ENCODE measurements around the gene CCDC191. TPM values are rescaled to one million over a fixed set of nuclear protein-coding genes. Genes with fewer than 3 reads are reported as not detected.

CCDC191 gene
- total and polyA plus RNA-seq, 9 of the 15 experiments (the other 6 are each of a cell fraction or from before 2014, with no cell fraction given) = 0.10 to 0.55 (median 0.22) TPM

- DNase-seq (ENCODE audit: extremely low read depth in 1 of 4, low spot score in 3 of 4) (no peak), ATAC-seq (no peak), FAIRE-seq (no peak)
- Histone ChIP-seq H3K9ac (ENCODE audit: insufficient read depth in 1 of 2, low read depth in 2 of 2, low read length in 2 of 2) (no peak overlapping the region), H3K36me3 (ENCODE audit: control insufficient read depth, insufficient read depth, low read length) (no peaks in the 10 kb centered on the region), H3K27ac (ENCODE audit: extremely low read depth, low read depth, low read length) (no peak overlapping the region), H2AFZ (ENCODE audit: low read depth, low read length) (no peak overlapping the region), H3K4me2 (ENCODE audit: insufficient read depth, low read length) (no peak overlapping the region), H3K27me3 (ENCODE audit: control insufficient read depth in 2 of 2, insufficient read depth in 2 of 2, low read length in 2 of 2) (peaks cover 0 to under 1% of the 10 kb centered on the region in 2 experiments; a peak in 1 of 5 replicates), H3K9me3 (replicated peaks; ENCODE audit: control insufficient read depth, insufficient read depth, low read depth, low read length) (no peaks in the 10 kb centered on the region), H3K79me2 (ENCODE audit: control insufficient read depth, insufficient read depth, low read length) (no peaks in the 10 kb centered on the region), H3K9me1 (ENCODE audit: control insufficient read depth, insufficient read depth, low read length) (no peaks in the 10 kb centered on the region), H3K4me3 (no peak overlapping the region), H3K4me1 (replicated peaks in 1 of 2; ENCODE audit: control insufficient read depth in 2 of 2, insufficient read depth in 2 of 2, low read length in 2 of 2) (no peaks in the 10 kb centered on the region), H4K20me1 (replicated peaks; ENCODE audit: control insufficient read depth, insufficient read depth, low read length) (no peaks in the 10 kb centered on the region)
- ChIA-PET POLR2A (no interaction called here), CTCF (ENCODE audit: low intra/inter-chr PET ratio) (no interaction called here)
- TF ChIP-seq POLR2H (tag; IDR thresholded peaks at IDR 0.05; ENCODE audit: low read depth) = no peak
- no peak for TF ChIP-seq ZBTB34 (CRISPR knock-in tag; IDR thresholded peaks at IDR 0.05)
- 0 out of 2 replicates have a peak, but pooled peaks have one; percentile 17 for TF ChIP-seq TCF3 (CRISPR knock-in tag; IDR thresholded peaks at IDR 0.05)
- no peak for TF ChIP-seq SP2 (IDR thresholded peaks at IDR 0.05; ENCODE audit: extremely low read depth, low read depth, low read length, poor library complexity, severe bottlenecking)
- TF ChIP-seq FOSL1 (tag; conservative IDR thresholded peaks at IDR 0.05) = no peak
- in situ Hi-C loops (cut with MboI) = no loop called here
- intact Hi-C loops (cut with micrococcal nuclease) = no loop called here
- WGBS (ENCODE audit: insufficient coverage, low coverage, missing lambda C conversion rate) = 0% methylated on average over 3 of the region's 3 CpGs
- BruUV-seq (replicated peaks) = no TSS peak
Observed at GRCh38 chr3:113963879-113964278, 92.4 kb downstream of the CCDC191 start.

Data from K562 (cell line).